Upper lobe of left lung (tissue), 4 donors: ENCODE results near the gene MYCBPAP.

Experiments
- EP300 ChIP-seq, 4 donors: sonication (generic); formaldehyde crosslinking; IDR thresholded peaks; one replicate each; pipeline ENCODE4 v1.5.1; 2017; ENCODE audit warnings: antibody characterized with exemption in 4 of 4, control low read depth in 2 of 4
- TF ChIP-seq, protein P1 (sequence below), 6 experiments: fragments of 450-650 bp in 4 of 6; fragments of 200-600 bp in 2 of 6; sonication (generic) in 2 of 6; IDR thresholded peaks; one replicate each; pipeline ENCODE4 v1.5.1; 2016 to 2019; ENCODE audit warnings: antibody characterized with exemption in 6 of 6

DNA sequence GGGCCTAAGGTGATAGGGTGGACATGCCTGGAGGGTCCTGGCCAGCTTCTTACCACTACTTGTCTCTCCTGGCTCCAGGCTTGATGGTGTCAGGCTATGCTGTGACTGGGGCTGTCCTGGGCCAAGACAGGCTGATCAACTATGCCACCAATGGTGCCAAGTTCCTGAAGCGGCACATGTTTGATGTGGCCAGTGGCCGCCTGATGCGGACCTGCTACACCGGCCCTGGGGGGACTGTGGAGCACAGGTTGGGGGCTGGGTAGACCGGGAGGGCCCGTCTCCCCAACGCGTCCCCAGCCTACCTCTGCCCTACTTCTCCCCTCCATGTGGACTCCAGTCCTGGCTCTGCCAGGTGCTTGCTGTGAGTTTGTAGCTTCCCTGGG lies 43.2 kb downstream of the MYCBPAP start:
- no peak for TF ChIP-seq EP300 (IDR thresholded peaks at IDR 0.05)
- TF ChIP-seq, protein P1, sequence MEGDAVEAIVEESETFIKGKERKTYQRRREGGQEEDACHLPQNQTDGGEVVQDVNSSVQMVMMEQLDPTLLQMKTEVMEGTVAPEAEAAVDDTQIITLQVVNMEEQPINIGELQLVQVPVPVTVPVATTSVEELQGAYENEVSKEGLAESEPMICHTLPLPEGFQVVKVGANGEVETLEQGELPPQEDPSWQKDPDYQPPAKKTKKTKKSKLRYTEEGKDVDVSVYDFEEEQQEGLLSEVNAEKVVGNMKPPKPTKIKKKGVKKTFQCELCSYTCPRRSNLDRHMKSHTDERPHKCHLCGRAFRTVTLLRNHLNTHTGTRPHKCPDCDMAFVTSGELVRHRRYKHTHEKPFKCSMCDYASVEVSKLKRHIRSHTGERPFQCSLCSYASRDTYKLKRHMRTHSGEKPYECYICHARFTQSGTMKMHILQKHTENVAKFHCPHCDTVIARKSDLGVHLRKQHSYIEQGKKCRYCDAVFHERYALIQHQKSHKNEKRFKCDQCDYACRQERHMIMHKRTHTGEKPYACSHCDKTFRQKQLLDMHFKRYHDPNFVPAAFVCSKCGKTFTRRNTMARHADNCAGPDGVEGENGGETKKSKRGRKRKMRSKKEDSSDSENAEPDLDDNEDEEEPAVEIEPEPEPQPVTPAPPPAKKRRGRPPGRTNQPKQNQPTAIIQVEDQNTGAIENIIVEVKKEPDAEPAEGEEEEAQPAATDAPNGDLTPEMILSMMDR (IDR thresholded peaks at IDR 0.05) = no peak
